GM12865 (cell line): ENCODE data around the gene CCDC85A.

Source experiments
- DNase-seq: peaks from one replicate; pipeline ENCODE4 v3.0.0; 2010; ENCODE audit warnings: low read depth
- H3K4me3 ChIP-seq: 2 replicates; pipeline ENCODE4 v1.5.1; 2011; ENCODE audit warnings: mild to moderate bottlenecking, low read depth, low read length, control low read depth
- TF ChIP-seq, protein P1 (sequence below): IDR thresholded peaks from 2 replicates; pipeline ENCODE4 v1.5.1; 2011; ENCODE audit warnings: low read length, control low read depth, low read depth, inconsistent platforms; ENCODE audit not compliant: insufficient read depth; ENCODE audit errors: missing control alignments

CCDC85A gene

DNA sequence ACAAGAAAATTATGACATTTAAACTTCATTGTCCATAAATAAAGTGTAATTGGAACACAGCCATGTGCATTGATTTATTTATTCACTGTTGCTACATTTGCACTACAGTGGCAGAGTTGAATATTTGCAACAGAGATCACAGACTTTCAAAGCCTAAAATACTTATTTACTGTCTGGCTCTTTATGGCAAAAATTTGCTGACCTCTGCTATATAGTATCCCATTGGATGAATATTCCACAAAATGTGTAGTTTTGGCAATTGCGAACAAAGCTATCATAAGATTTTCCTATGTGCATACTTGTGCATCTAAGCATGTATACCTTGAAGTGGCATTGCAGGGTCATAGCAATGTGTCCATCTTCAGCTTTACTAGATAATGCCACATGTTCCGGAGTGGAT, 32.1 kb downstream of the CCDC85A start:
- no peak overlapping the region for H3K4me3 ChIP-seq
- TF ChIP-seq, protein P1, sequence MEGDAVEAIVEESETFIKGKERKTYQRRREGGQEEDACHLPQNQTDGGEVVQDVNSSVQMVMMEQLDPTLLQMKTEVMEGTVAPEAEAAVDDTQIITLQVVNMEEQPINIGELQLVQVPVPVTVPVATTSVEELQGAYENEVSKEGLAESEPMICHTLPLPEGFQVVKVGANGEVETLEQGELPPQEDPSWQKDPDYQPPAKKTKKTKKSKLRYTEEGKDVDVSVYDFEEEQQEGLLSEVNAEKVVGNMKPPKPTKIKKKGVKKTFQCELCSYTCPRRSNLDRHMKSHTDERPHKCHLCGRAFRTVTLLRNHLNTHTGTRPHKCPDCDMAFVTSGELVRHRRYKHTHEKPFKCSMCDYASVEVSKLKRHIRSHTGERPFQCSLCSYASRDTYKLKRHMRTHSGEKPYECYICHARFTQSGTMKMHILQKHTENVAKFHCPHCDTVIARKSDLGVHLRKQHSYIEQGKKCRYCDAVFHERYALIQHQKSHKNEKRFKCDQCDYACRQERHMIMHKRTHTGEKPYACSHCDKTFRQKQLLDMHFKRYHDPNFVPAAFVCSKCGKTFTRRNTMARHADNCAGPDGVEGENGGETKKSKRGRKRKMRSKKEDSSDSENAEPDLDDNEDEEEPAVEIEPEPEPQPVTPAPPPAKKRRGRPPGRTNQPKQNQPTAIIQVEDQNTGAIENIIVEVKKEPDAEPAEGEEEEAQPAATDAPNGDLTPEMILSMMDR, result no peak

DNA sequence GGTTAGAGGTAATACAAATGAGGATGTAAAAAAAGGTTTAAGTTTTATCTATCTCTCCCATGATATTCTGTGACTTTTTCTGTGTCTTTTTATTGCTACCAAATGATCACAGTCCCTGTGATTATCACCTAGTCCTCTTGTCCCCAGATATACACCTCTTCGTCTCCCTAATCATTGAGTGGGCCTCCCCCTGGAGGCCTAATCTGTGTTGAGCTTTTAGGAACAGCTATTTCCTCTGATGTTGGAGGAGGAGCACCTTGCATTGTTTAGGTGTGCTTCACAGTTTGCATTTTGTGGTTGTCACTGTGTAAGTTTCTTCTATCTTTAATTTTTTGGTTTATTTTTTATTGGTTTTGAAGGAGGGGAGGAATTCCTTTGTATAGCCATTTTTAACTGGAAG, 33.3 kb downstream of the CCDC85A start:
- TF ChIP-seq, protein P1, result no peak
- no peak overlapping the region for H3K4me3 ChIP-seq
- DNase-seq, result no peak

More for the DNA sequence above, 32.1 kb downstream of the CCDC85A start:
- no peak for DNase-seq

DNA sequence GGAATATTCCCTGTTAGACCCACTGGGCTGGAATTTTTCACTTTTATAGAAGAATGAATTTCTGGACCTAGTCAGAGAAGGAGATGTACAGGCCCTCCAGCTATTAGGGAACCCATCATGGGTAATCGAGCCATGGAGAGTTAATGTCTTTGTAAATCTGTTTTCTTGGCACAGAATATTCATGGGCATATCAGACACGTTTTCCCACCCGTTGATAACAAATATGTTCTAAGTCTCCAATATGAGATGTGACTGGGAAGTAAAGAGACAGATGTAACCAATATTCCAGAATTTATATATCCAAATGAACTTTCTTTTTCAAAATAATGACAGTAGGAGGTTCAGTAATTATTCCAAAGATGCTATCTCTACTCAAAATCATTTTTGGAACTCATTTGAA, 38.7 kb downstream of the CCDC85A start:
- TF ChIP-seq, protein P1, result no peak
- DNase-seq, result no peak
- no peak overlapping the region for H3K4me3 ChIP-seq

- DNase-seq, result no peak
- H3K4me3 ChIP-seq, result no peak overlapping the region
- TF ChIP-seq, protein P1, result no peak
Observed at GRCh38 chr2:56224316-56224715, 40.5 kb downstream of the CCDC85A start.

- H3K4me3 ChIP-seq, result no peak overlapping the region
- TF ChIP-seq, protein P1, result no peak
- DNase-seq, result no peak
Observed at GRCh38 chr2:56227811-56228210, 44.0 kb downstream of the CCDC85A start.

GRCh38 chr2:56229397-56230060, 45.7 kb downstream of the CCDC85A start:
- H3K4me3 ChIP-seq, result no peak overlapping the region
- no peak for DNase-seq
- TF ChIP-seq, protein P1, result no peak

GRCh38 chr2:56230156-56230555, 46.4 kb downstream of the CCDC85A start:
- TF ChIP-seq, protein P1, result no peak
- no peak for DNase-seq
- H3K4me3 ChIP-seq, result no peak overlapping the region
